Vagina (tissue), 2 donors: ENCODE data around the gene CPVL. TPM values are rescaled to one million over a fixed set of nuclear protein-coding genes. Genes with fewer than 3 reads are reported as not detected.
A peak's percentile ranks its signal among the peaks of the same experiment; 100 is the strongest.

Source experiments
- DNase-seq, 2 donors: peaks; one replicate each; pipeline ENCODE4 v3.0.0-alpha.2; 2017; ENCODE audit errors: extremely low spot score in 2 of 2
- H3K27ac ChIP-seq: fragments of 200-600 bp; sonication (generic); one replicate; pipeline ENCODE4 v1.5.1; 2019
- H3K27me3 ChIP-seq: fragments of 200-600 bp; sonication (generic); one replicate; pipeline ENCODE4 v1.5.1; 2019
- H3K36me3 ChIP-seq, 2 donors: fragments of 200-600 bp; sonication (generic); one replicate each; pipeline ENCODE4 v1.5.1; 2017 to 2019
- H3K4me1 ChIP-seq: fragments of 200-600 bp; sonication (generic); one replicate; pipeline ENCODE4 v1.5.1; 2019
- H3K4me3 ChIP-seq, 2 donors: fragments of 200-600 bp; sonication (generic); 1 replicate in 1 of 2; 2 replicates in 1 of 2; pipeline ENCODE4 v1.5.1; 2016 to 2019
- H3K9me3 ChIP-seq: fragments of 200-600 bp; sonication (generic); one replicate; pipeline ENCODE4 v1.5.1; 2019
- CTCF ChIP-seq, 3 experiments: fragments of 450-650 bp in 2 of 3; fragments of 200-600 bp in 1 of 3; sonication (generic) in 1 of 3; IDR thresholded peaks; one replicate each; pipeline ENCODE4 v1.5.1; 2017 to 2019; ENCODE audit warnings: antibody characterized with exemption in 3 of 3, mild to moderate bottlenecking in 2 of 3, moderate library complexity in 2 of 3
- POLR2A ChIP-seq, 2 donors: fragments of 450-650 bp; IDR thresholded peaks; one replicate each; pipeline ENCODE4 v1.6.1; 2017; ENCODE audit warnings: antibody characterized with exemption in 2 of 2, mild to moderate bottlenecking in 2 of 2, moderate library complexity in 2 of 2
- POLR2AphosphoS5 ChIP-seq, 2 donors: sonication (generic); formaldehyde crosslinking; IDR thresholded peaks; one replicate each; pipeline ENCODE4 v1.9.0; 2017; ENCODE audit warnings: antibody characterized with exemption in 2 of 2, mild to moderate bottlenecking in 2 of 2, low read depth in 1 of 2; ENCODE audit not compliant: insufficient read depth in 1 of 2
- intact Hi-C: fragments of 100-400 bp; cut with DNase I; formaldehyde crosslinking; loops from one replicate; pipeline ENCODE4 v1.15.1; 2023
- total RNA-seq: library from RNA; depleted of rRNA; stranded (reverse); fragments of >200 nt; gene quantifications from one replicate; pipeline ENCODE4 v1.2.3, GENCODE V29; 2016

Gene CPVL
- total RNA-seq, 1 donor from 2014 or later = 9.6 TPM

GRCh38 chr7:28999895-29000716 is 146.2 kb downstream of the CPVL start:
- H3K27ac ChIP-seq = no peak overlapping the region
- H3K27me3 ChIP-seq = no peaks in the 10 kb centered on the region

GRCh38 chr7:28999427-28999826 is 146.9 kb downstream of the CPVL start:
- Histone ChIP-seq H3K9me3 (no peaks in the 10 kb centered on the region), H3K4me1 (peaks cover 35% of the 10 kb centered on the region), H3K27ac (no peak overlapping the region), H3K36me3 (no peaks in the 10 kb centered on the region), H3K27me3 (no peaks in the 10 kb centered on the region), H3K4me3 (no peak overlapping the region)
- intact Hi-C loops = no loop called here
- no peak for TF ChIP-seq POLR2A (IDR thresholded peaks at IDR 0.05)
- TF ChIP-seq POLR2AphosphoS5 (IDR thresholded peaks at IDR 0.05; ENCODE audit: insufficient read depth in 1 of 2, low read depth in 1 of 2) = no peak
- TF ChIP-seq CTCF (IDR thresholded peaks at IDR 0.05) = no peak
- DNase-seq = no peak

More at GRCh38 chr7:28999895-29000716, 146.2 kb downstream of the CPVL start:
- no peak for TF ChIP-seq POLR2AphosphoS5 (IDR thresholded peaks at IDR 0.05; ENCODE audit: insufficient read depth in 1 of 2, low read depth in 1 of 2)
- TF ChIP-seq CTCF (IDR thresholded peaks at IDR 0.05) = no peak
- no peak for TF ChIP-seq POLR2A (IDR thresholded peaks at IDR 0.05)
- Histone ChIP-seq H3K4me3 (no peak overlapping the region), H3K4me1 (peaks cover 35% of the 10 kb centered on the region), H3K9me3 (no peaks in the 10 kb centered on the region), H3K36me3 (no peaks in the 10 kb centered on the region)
- intact Hi-C loops = no loop called here
- peak in 1 of 2 donors; percentile 16 for DNase-seq

- H3K9me3 ChIP-seq = no peaks in the 10 kb centered on the region
- H3K27ac ChIP-seq = no peak overlapping the region
- peak overlapping the region in 1 of 2 donors; percentile 2 for H3K4me3 ChIP-seq
- H3K36me3 ChIP-seq = no peaks in the 10 kb centered on the region
- intact Hi-C loops = no loop called here
- H3K4me1 ChIP-seq = peaks cover 35% of the 10 kb centered on the region
- TF ChIP-seq POLR2AphosphoS5 (IDR thresholded peaks at IDR 0.05; ENCODE audit: insufficient read depth in 1 of 2, low read depth in 1 of 2) = no peak
- TF ChIP-seq POLR2A (IDR thresholded peaks at IDR 0.05) = no peak
- TF ChIP-seq CTCF (IDR thresholded peaks at IDR 0.05) = no peak
- H3K27me3 ChIP-seq = no peaks in the 10 kb centered on the region
- DNase-seq = peak in 1 of 2 donors; percentile 82
These were observed 148.2 kb downstream of the CPVL start for GRCh38 chr7:28998105-28998504.

GRCh38 chr7:28996836-28997235 is 149.5 kb downstream of the CPVL start:
- Histone ChIP-seq H3K27me3 (no peaks in the 10 kb centered on the region), H3K36me3 (no peaks in the 10 kb centered on the region), H3K4me1 (peaks cover 35% of the 10 kb centered on the region), H3K9me3 (no peaks in the 10 kb centered on the region), H3K27ac (no peak overlapping the region), H3K4me3 (no peak overlapping the region)
- DNase-seq = no peak
- intact Hi-C loops = no loop called here
- TF ChIP-seq CTCF (IDR thresholded peaks at IDR 0.05) (no peak), POLR2AphosphoS5 (IDR thresholded peaks at IDR 0.05; ENCODE audit: insufficient read depth in 1 of 2, low read depth in 1 of 2) (no peak), POLR2A (IDR thresholded peaks at IDR 0.05) (no peak)

GRCh38 chr7:28993371-28993770 is 153.0 kb downstream of the CPVL start:
- Histone ChIP-seq H3K4me3 (no peak overlapping the region), H3K36me3 (no peaks in the 10 kb centered on the region), H3K27ac (no peak overlapping the region), H3K9me3 (no peaks in the 10 kb centered on the region), H3K4me1 (peaks cover 36% of the 10 kb centered on the region), H3K27me3 (no peaks in the 10 kb centered on the region)
- TF ChIP-seq CTCF (IDR thresholded peaks at IDR 0.05) (no peak), POLR2AphosphoS5 (IDR thresholded peaks at IDR 0.05; ENCODE audit: insufficient read depth in 1 of 2, low read depth in 1 of 2) (no peak), POLR2A (IDR thresholded peaks at IDR 0.05) (no peak)
- DNase-seq = no peak
- intact Hi-C loops = no loop called here
